PC-9 (cell line): ENCODE results near the gene SNX11. TPM values are rescaled to one million over a fixed set of nuclear protein-coding genes. Genes with fewer than 3 reads are reported as not detected.

Experiments used
- BruUV-seq: library from RNA; stranded (reverse); fragments of 400-500 nt; replicated peaks from 2 replicates; lab custom pipeline; 2021; lab: Mats Ljungman, UMichigan
- CTCF ChIA-PET: fragments of 300-600 bp; sonication (Branson Sonifier 250); formaldehyde crosslinking; loops from one replicate; lab custom pipeline; 2022; ENCODE audit warnings: antibody characterized with exemption; lab: Charles Lee
- POLR2A ChIA-PET: fragments of 300-600 bp; sonication (Branson Sonifier 250); formaldehyde crosslinking; loops from one replicate; lab custom pipeline; 2022; ENCODE audit warnings: antibody characterized with exemption; ENCODE audit not compliant: unreplicated experiment; lab: Charles Lee
- DNase-seq, 2 experiments: peaks; one replicate each; pipeline versions ENCODE4 v3.0.0 to v3.0.0-alpha.2; 2015 to 2022; ENCODE audit warnings: mixed read lengths in 1 of 2
- H2AFZ ChIP-seq: fragments of 200-600 bp; sonication (generic); 2 replicates; pipeline ENCODE4 v1.8.1; 2017; ENCODE audit warnings: antibody characterized with exemption
- H3F3A ChIP-seq: fragments of 200-600 bp; sonication (generic); 2 replicates; pipeline ENCODE4 v1.8.1; 2017; ENCODE audit warnings: antibody characterized with exemption, mild to moderate bottlenecking, low read depth; ENCODE audit not compliant: insufficient read depth
- H3K27ac ChIP-seq: fragments of 200-600 bp; sonication (generic); 2 replicates; pipeline ENCODE4 v1.6.1; 2016; ENCODE audit warnings: mixed run types
- H3K27me3 ChIP-seq: fragments of 200-600 bp; sonication (generic); 2 replicates; pipeline ENCODE4 v1.6.1; 2016; ENCODE audit warnings: low read depth, mixed run types; ENCODE audit not compliant: insufficient read depth
- H3K36me3 ChIP-seq: fragments of 200-600 bp; sonication (generic); 2 replicates; pipeline ENCODE4 v1.6.1; 2016; ENCODE audit warnings: low read depth, mixed run types
- H3K4me1 ChIP-seq: fragments of 200-600 bp; sonication (generic); replicated peaks from 2 replicates; pipeline ENCODE4 v1.6.1; 2016; ENCODE audit warnings: mixed run types; ENCODE audit not compliant: insufficient read depth
- H3K4me2 ChIP-seq: fragments of 200-600 bp; sonication (generic); 2 replicates; pipeline ENCODE4 v1.6.1; 2017; ENCODE audit warnings: mixed run types
- H3K4me3 ChIP-seq: fragments of 200-600 bp; sonication (generic); 2 replicates; pipeline ENCODE4 v1.6.1; 2016; ENCODE audit warnings: mixed run types
- H3K79me2 ChIP-seq: fragments of 200-600 bp; sonication (generic); 2 replicates; pipeline ENCODE4 v1.6.1; 2017; ENCODE audit warnings: low read depth, mixed run types
- H3K9me2 ChIP-seq: fragments of 200-600 bp; sonication (generic); 2 replicates; pipeline ENCODE4 v1.8.1; 2017; ENCODE audit warnings: mild to moderate bottlenecking; ENCODE audit not compliant: insufficient read depth
- H3K9me3 ChIP-seq: fragments of 200-600 bp; sonication (generic); 2 replicates; pipeline ENCODE4 v1.8.1; 2016; ENCODE audit warnings: low read depth; ENCODE audit not compliant: insufficient read depth
- H4K20me1 ChIP-seq: fragments of 200-600 bp; sonication (generic); 2 replicates; pipeline ENCODE4 v1.8.1; 2017; ENCODE audit not compliant: insufficient read depth
- EZH2 ChIP-seq: fragments of 200-600 bp; sonication (generic); IDR thresholded peaks from 2 replicates; pipeline ENCODE4 v1.8.0; 2017; ENCODE audit warnings: antibody characterized with exemption, low read depth
- intact Hi-C: fragments of 100-400 bp; cut with micrococcal nuclease; formaldehyde crosslinking; loops from one replicate; pipeline ENCODE4 v1.10.0; 2022; ENCODE audit not compliant: unreplicated experiment
- total RNA-seq: library from RNA; stranded (reverse); gene quantifications from 2 replicates; pipeline ENCODE4 v1.2.3, GENCODE V29; 2021
- TF ChIP-seq, protein P1 (sequence below): fragments of 200-600 bp; sonication (generic); conservative IDR thresholded peaks from 2 replicates; pipeline ENCODE4 v1.6.1; 2017; ENCODE audit warnings: mixed run types, antibody characterized with exemption, mild to moderate bottlenecking, moderate library complexity

Gene SNX11
- total RNA-seq, 1 experiment from 2014 or later = 16.0 TPM

DNA sequence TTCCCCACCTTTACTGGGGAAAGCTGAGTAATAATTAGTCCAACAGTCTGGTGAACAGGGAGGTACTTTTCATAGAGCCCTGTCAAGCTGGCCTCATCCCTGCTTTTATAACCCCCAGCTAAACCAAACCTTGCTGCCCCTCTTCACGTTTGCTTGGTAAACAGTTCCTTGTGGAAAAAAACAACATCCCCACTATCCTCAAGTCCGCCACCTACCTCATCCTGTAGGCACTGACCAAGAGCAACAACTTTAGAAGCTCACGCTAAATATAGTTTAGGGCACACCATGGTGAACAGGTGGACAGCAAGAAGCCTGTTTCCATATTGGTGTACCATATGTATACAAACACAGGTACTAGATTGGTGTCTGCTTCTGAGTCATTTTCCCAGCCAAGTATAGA, 42.9 kb upstream of the SNX11 start:
- no peaks in the 10 kb centered on the region for H3K79me2 ChIP-seq
- no peaks in the 10 kb centered on the region; the same call in 1 of the 2 replicates for H3K4me1 ChIP-seq
- TF ChIP-seq EZH2 = no peak
- TF ChIP-seq, protein P1, sequence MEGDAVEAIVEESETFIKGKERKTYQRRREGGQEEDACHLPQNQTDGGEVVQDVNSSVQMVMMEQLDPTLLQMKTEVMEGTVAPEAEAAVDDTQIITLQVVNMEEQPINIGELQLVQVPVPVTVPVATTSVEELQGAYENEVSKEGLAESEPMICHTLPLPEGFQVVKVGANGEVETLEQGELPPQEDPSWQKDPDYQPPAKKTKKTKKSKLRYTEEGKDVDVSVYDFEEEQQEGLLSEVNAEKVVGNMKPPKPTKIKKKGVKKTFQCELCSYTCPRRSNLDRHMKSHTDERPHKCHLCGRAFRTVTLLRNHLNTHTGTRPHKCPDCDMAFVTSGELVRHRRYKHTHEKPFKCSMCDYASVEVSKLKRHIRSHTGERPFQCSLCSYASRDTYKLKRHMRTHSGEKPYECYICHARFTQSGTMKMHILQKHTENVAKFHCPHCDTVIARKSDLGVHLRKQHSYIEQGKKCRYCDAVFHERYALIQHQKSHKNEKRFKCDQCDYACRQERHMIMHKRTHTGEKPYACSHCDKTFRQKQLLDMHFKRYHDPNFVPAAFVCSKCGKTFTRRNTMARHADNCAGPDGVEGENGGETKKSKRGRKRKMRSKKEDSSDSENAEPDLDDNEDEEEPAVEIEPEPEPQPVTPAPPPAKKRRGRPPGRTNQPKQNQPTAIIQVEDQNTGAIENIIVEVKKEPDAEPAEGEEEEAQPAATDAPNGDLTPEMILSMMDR = no peak
- no peak for DNase-seq
- no peak overlapping the region for H3K27ac ChIP-seq
- no peaks in the 10 kb centered on the region for H3K9me2 ChIP-seq
- H3F3A ChIP-seq = peaks cover 43% of the 10 kb centered on the region
- no peak overlapping the region for H3K4me3 ChIP-seq
- H2AFZ ChIP-seq = no peak overlapping the region
- no peak overlapping the region for H3K4me2 ChIP-seq
- CTCF ChIA-PET = interaction anchor here (0.6 kb wide), 1 partner anchor 106 kb away, joined by 3 read pairs; no protein-coding TSS in a partner anchor
- intact Hi-C loops = no loop called here
- POLR2A ChIA-PET = no interaction called here
- H4K20me1 ChIP-seq = no peaks in the 10 kb centered on the region; the same call in 1 of the 2 replicates
- peaks cover 26% of the 10 kb centered on the region; the same call in 1 of the 2 replicates for H3K36me3 ChIP-seq
- no peaks in the 10 kb centered on the region for H3K27me3 ChIP-seq
- no peaks in the 10 kb centered on the region for H3K9me3 ChIP-seq
- BruUV-seq = no TSS peak

DNA sequence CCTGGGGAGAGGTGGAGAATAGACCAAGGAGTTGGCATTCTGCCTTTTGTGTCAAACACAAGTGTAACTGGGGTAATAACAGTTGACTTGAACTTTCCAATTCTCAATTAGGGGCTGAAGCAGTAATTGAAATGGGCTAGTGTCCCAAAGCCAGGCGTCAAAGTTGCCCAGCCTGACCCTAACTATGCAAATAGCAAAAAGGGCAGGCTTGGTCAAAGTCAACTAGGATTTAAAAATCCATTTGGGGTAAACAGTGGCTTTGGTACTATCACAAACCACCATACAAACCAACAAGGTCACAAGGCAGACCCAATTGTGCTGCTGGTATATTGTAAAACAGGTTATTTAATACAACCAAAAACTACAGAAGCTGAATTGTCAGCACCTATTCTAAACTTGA, 41.4 kb upstream of the SNX11 start:
- Histone ChIP-seq H3K36me3 (peaks cover 19% of the 10 kb centered on the region; the same call in 1 of the 2 replicates), H4K20me1 (no peaks in the 10 kb centered on the region; the same call in 1 of the 2 replicates), H3K9me3 (no peaks in the 10 kb centered on the region), H3F3A (peaks cover 45% of the 10 kb centered on the region), H3K4me3 (no peak overlapping the region), H3K9me2 (no peaks in the 10 kb centered on the region), H3K27ac (no peak overlapping the region), H3K79me2 (no peaks in the 10 kb centered on the region), H3K27me3 (no peaks in the 10 kb centered on the region), H3K4me2 (no peak overlapping the region), H3K4me1 (no peaks in the 10 kb centered on the region; the same call in 1 of the 2 replicates), H2AFZ (no peak overlapping the region)
- no TSS peak for BruUV-seq
- POLR2A ChIA-PET = no interaction called here
- no peak for DNase-seq
- intact Hi-C loops = no loop called here
- CTCF ChIA-PET = no interaction called here
- no peak for TF ChIP-seq EZH2
- TF ChIP-seq, protein P1 = no peak

DNA sequence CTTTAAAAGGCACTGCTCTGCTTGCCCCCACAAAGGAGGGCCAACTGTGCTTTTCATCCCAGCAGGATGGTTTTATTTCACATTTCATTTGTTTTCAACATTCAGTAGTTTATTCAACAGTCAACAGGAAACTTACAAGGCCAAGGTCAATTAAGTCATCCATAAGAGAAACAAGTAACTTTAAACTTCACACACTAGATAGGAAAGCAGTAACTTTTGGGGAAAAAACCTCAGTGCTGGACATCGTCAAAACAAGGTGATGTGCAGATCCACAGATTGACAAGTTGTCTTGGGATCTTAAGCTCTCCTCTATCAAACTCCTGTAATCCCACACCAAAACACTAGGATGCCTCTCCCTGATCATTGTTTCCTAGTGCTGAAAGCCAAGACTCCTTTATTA, 40.9 kb upstream of the SNX11 start:
- ChIA-PET CTCF (interaction anchor here (0.9 kb wide), 1 partner anchor 40 kb away, joined by 3 read pairs; no protein-coding TSS in a partner anchor), POLR2A (no interaction called here)
- H2AFZ ChIP-seq = no peak overlapping the region
- intact Hi-C loops = no loop called here
- no peaks in the 10 kb centered on the region; the same call in 1 of the 2 replicates for H4K20me1 ChIP-seq
- H3K4me3 ChIP-seq = no peak overlapping the region
- H3K36me3 ChIP-seq = peaks cover 19% of the 10 kb centered on the region; the same call in 1 of the 2 replicates
- no peaks in the 10 kb centered on the region for H3K9me3 ChIP-seq
- no peaks in the 10 kb centered on the region for H3K79me2 ChIP-seq
- no peak for DNase-seq
- H3K4me1 ChIP-seq = no peaks in the 10 kb centered on the region; the same call in 1 of the 2 replicates
- no peaks in the 10 kb centered on the region for H3K27me3 ChIP-seq
- no peak overlapping the region for H3K4me2 ChIP-seq
- BruUV-seq = no TSS peak
- H3K9me2 ChIP-seq = no peaks in the 10 kb centered on the region
- peaks cover 41% of the 10 kb centered on the region for H3F3A ChIP-seq
- H3K27ac ChIP-seq = no peak overlapping the region
- no peak for TF ChIP-seq EZH2
- TF ChIP-seq, protein P1 = no peak
